WTC11 (cell line): ENCODE measurements around the gene EVC.

Experiments used
- CTCF ChIP-seq: fragments of 200-600 bp; IDR thresholded peaks from 2 replicates; pipeline ENCODE4 v1.8.0; 2022; ENCODE audit warnings: antibody characterized with exemption
- KAT7 ChIP-seq: sonication (generic); formaldehyde crosslinking; IDR thresholded peaks from 2 replicates; pipeline ENCODE4 v1.8.1; 2023; ENCODE audit warnings: missing genetic modification reagents, mild to moderate bottlenecking, borderline replicate concordance
- NR2C2 ChIP-seq: sonication (generic); formaldehyde crosslinking; IDR thresholded peaks from 2 replicates; pipeline ENCODE4 v1.8.0; 2022; ENCODE audit warnings: mild to moderate bottlenecking, missing genetic modification reagents
- RELA ChIP-seq: sonication (generic); formaldehyde crosslinking; IDR thresholded peaks from 2 replicates; pipeline ENCODE4 v1.8.1; 2022; ENCODE audit warnings: missing genetic modification reagents, mild to moderate bottlenecking, borderline replicate concordance
- SMAD3 ChIP-seq: sonication (generic); formaldehyde crosslinking; IDR thresholded peaks from 2 replicates; pipeline ENCODE4 v1.8.0; 2022; ENCODE audit warnings: missing genetic modification reagents, mild to moderate bottlenecking, borderline replicate concordance
- ZBTB21 ChIP-seq: sonication (generic); formaldehyde crosslinking; IDR thresholded peaks from 2 replicates; pipeline ENCODE4 v1.8.1; 2023; ENCODE audit warnings: mild to moderate bottlenecking, missing genetic modification reagents, borderline replicate concordance
- ZNF121 ChIP-seq: sonication (generic); formaldehyde crosslinking; IDR thresholded peaks from 2 replicates; pipeline ENCODE4 v1.8.0; 2023; ENCODE audit warnings: missing genetic modification reagents
- ZNF263 ChIP-seq: sonication (generic); formaldehyde crosslinking; IDR thresholded peaks from 2 replicates; pipeline ENCODE4 v1.8.1; 2022; ENCODE audit warnings: low read depth, mild to moderate bottlenecking, moderate library complexity, missing genetic modification reagents

- TF ChIP-seq CTCF (no peak), SMAD3 (no peak), ZBTB21 (CRISPR knock-in tag) (no peak), RELA (CRISPR knock-in tag) (no peak), KAT7 (CRISPR knock-in tag) (no peak), ZNF263 (CRISPR knock-in tag) (no peak), NR2C2 (CRISPR knock-in tag) (no peak), ZNF121 (CRISPR knock-in tag) (no peak)
Measured at GRCh38 chr4:5809216-5809776, 98.3 kb downstream of the EVC start.
